RCC 7860 (cell line): ENCODE data around the gene C2CD4D.
"Not testable (repeated sequence)": the region's sequence is repeated elsewhere in the genome, so short reads cannot be mapped to it uniquely, and the experiment has no call there.

Source experiments
- DNase-seq: peaks from one replicate; pipeline ENCODE4 v3.0.0-alpha.2; 2015; ENCODE audit warnings: low spot score
- FAIRE-seq: peaks from 2 replicates; lab custom pipeline; 2012; peaks lifted over from hg19 to GRCh38; lab: Jason Lieb, UNC

C2CD4D gene

GRCh38 chr1:151858886-151859665 lies 19.5 kb upstream of the C2CD4D start:
- no peak for FAIRE-seq

GRCh38 chr1:151858030-151858746 lies 18.6 kb upstream of the C2CD4D start:
- no peak for FAIRE-seq

More at GRCh38 chr1:151858886-151859665, 19.5 kb upstream of the C2CD4D start:
- DNase-seq: no peak

GRCh38 chr1:151855933-151856332 lies 16.3 kb upstream of the C2CD4D start:
- no peak for FAIRE-seq

More at GRCh38 chr1:151858030-151858746, 18.6 kb upstream of the C2CD4D start:
- no peak for DNase-seq

GRCh38 chr1:151855516-151855915 lies 15.9 kb upstream of the C2CD4D start:
- not testable (repeated sequence) for DNase-seq, FAIRE-seq

More at GRCh38 chr1:151855933-151856332, 16.3 kb upstream of the C2CD4D start:
- no peak for DNase-seq

GRCh38 chr1:151854658-151855057 lies 15.0 kb upstream of the C2CD4D start:
- no peak for DNase-seq
- no peak for FAIRE-seq

- FAIRE-seq: no peak
- DNase-seq: no peak
These were observed 13.9 kb upstream of the C2CD4D start, which contains the start of gene THEM5 for GRCh38 chr1:151853411-151853943. THEM5 (minus strand) TSS chr1:151853712; CDS start chr1:151853565, 147 bp downstream.

- DNase-seq (no peak), FAIRE-seq (no peak)
These were observed 13.1 kb upstream of the C2CD4D start for GRCh38 chr1:151852733-151853132.

GRCh38 chr1:151851886-151852285 lies 12.3 kb upstream of the C2CD4D start:
- DNase-seq (no peak), FAIRE-seq (no peak)

GRCh38 chr1:151849871-151850270 lies 10.3 kb upstream of the C2CD4D start:
- DNase-seq (no peak), FAIRE-seq (no peak)

- FAIRE-seq: no peak
- DNase-seq: no peak
These were observed 9.5 kb upstream of the C2CD4D start for GRCh38 chr1:151849126-151849525.

- DNase-seq: no peak
- FAIRE-seq: no peak
These were observed 8.4 kb upstream of the C2CD4D start for GRCh38 chr1:151847867-151848596.

GRCh38 chr1:151846686-151847237 lies 7.1 kb upstream of the C2CD4D start:
- FAIRE-seq (no peak), DNase-seq (no peak)

- peak; percentile 78 for DNase-seq
- no peak for FAIRE-seq
These were observed 6.5 kb upstream of the C2CD4D start for GRCh38 chr1:151846062-151846568.

- no peak for FAIRE-seq
- DNase-seq: no peak
These were observed 3.8 kb upstream of the C2CD4D start for GRCh38 chr1:151843398-151843797.

GRCh38 chr1:151841141-151841540 lies 1.5 kb upstream of the C2CD4D start:
- no peak for FAIRE-seq

GRCh38 chr1:151840421-151840820 lies 801 bp upstream of the C2CD4D start:
- no peak for DNase-seq
- FAIRE-seq: no peak

More at GRCh38 chr1:151841141-151841540, 1.5 kb upstream of the C2CD4D start:
- no peak for DNase-seq

- DNase-seq: no peak
- FAIRE-seq: no peak
These were observed 573 bp downstream of the C2CD4D start for GRCh38 chr1:151839082-151839412.

GRCh38 chr1:151838222-151839081 lies 1.2 kb downstream of the C2CD4D start:
- DNase-seq: no peak

GRCh38 chr1:151837884-151838221 lies 1.8 kb downstream of the C2CD4D start:
- no peak for FAIRE-seq
- DNase-seq: no peak

More at GRCh38 chr1:151838222-151839081, 1.2 kb downstream of the C2CD4D start:
- FAIRE-seq: no peak

GRCh38 chr1:151837197-151837596 lies 2.4 kb downstream of the C2CD4D start:
- no peak for DNase-seq
- no peak for FAIRE-seq
